Measurements from ENCODE around the gene KRTAP24-1.

Gene KRTAP24-1

GRCh38 chr21:30233228-30234020, 49.3 kb downstream of the KRTAP24-1 start:
- Histone ChIP-seq H3K27me3 (ENCODE audit: control insufficient read depth, insufficient read depth, low read length) (no peaks in the 10 kb centered on the region), H3K9ac (ENCODE audit: low read length) (no peak overlapping the region), H3K4me1 (ENCODE audit: control insufficient read depth, insufficient read depth, low read length) (no peaks in the 10 kb centered on the region), H3K9me3 (ENCODE audit: control insufficient read depth, low read length) (no peaks in the 10 kb centered on the region), H3K4me3 (ENCODE audit: low read length) (no peak overlapping the region), H3K36me3 (ENCODE audit: control insufficient read depth, insufficient read depth, low read length) (no peaks in the 10 kb centered on the region)

GRCh38 chr21:30232011-30232410, 50.7 kb downstream of the KRTAP24-1 start:
- no peaks in the 10 kb centered on the region for H3K27me3 ChIP-seq (ENCODE audit: control insufficient read depth, insufficient read depth, low read length)
- no peaks in the 10 kb centered on the region for H3K9me3 ChIP-seq (ENCODE audit: control insufficient read depth, low read length)
- no peaks in the 10 kb centered on the region for H3K4me1 ChIP-seq (ENCODE audit: control insufficient read depth, insufficient read depth, low read length)
- no peaks in the 10 kb centered on the region for H3K36me3 ChIP-seq (ENCODE audit: control insufficient read depth, insufficient read depth, low read length)
- H3K9ac ChIP-seq (ENCODE audit: low read length) = no peak overlapping the region
- H3K4me3 ChIP-seq (ENCODE audit: low read length) = no peak overlapping the region
